HEK293 (cell line): ENCODE data around the gene CCK.

Experiments used
- CTCF ChIA-PET: fragments of 350-600 bp; formaldehyde crosslinking; extraction: SDS; loops from one replicate; lab custom pipeline; 2021; ENCODE audit warnings: antibody characterized with exemption; lab: Yijun Ruan, JAX
- POLR2A ChIA-PET: fragments of 300-600 bp; formaldehyde crosslinking; extraction: SDS; loops from one replicate; lab custom pipeline; 2020; ENCODE audit warnings: antibody characterized with exemption, inconsistent platforms; lab: Yijun Ruan, JAX
- H3K27ac ChIP-seq: fragments of 200-500 bp; sonication (Bioruptor generic); 2 replicates; pipeline ENCODE4 v1.5.1; 2014; ENCODE audit warnings: low read depth, low read length, control low read depth, inconsistent platforms; ENCODE audit errors: extremely low read depth
- H3K36me3 ChIP-seq, 2 experiments: fragments of 200-500 bp in 1 of 2; sonication (Bioruptor generic) in 1 of 2; 1 replicate in 1 of 2; 2 replicates in 1 of 2; pipeline ENCODE4 v1.5.1; 2014 to 2017; ENCODE audit warnings: inconsistent platforms in 2 of 2, low read length in 2 of 2; ENCODE audit not compliant: control insufficient read depth in 2 of 2, insufficient read depth in 1 of 2
- H3K4me1 ChIP-seq: fragments of 200-500 bp; sonication (Bioruptor generic); 2 replicates; pipeline ENCODE4 v1.5.1; 2014; ENCODE audit warnings: mild to moderate bottlenecking, low read length, inconsistent platforms; ENCODE audit not compliant: control insufficient read depth, insufficient read depth
- H3K4me3 ChIP-seq: 2 replicates; pipeline ENCODE4 v1.5.1; 2011; ENCODE audit warnings: low read depth, mild to moderate bottlenecking, control low read depth, low read length, moderate library complexity
- H3K9me3 ChIP-seq: fragments of 200-500 bp; sonication (Bioruptor generic); 2 replicates; pipeline ENCODE4 v1.5.1; 2014; ENCODE audit warnings: low read depth, low read length, inconsistent platforms; ENCODE audit not compliant: control insufficient read depth, insufficient read depth
- ELK4 ChIP-seq: IDR thresholded peaks from 2 replicates; pipeline ENCODE4 v1.6.1; 2011; ENCODE audit warnings: mild to moderate bottlenecking, low read depth, low read length, borderline replicate concordance
- SP7 ChIP-seq: fragments of 450-650 bp; formaldehyde crosslinking; IDR thresholded peaks from 2 replicates; pipeline ENCODE4 v1.5.1; 2016; ENCODE audit warnings: missing biosample characterization, missing genetic modification characterization
- TCF7L2 ChIP-seq: IDR thresholded peaks from 2 replicates; pipeline ENCODE4 v1.6.1; 2011; ENCODE audit warnings: low read depth, mild to moderate bottlenecking, inconsistent platforms, low read length, moderate library complexity, borderline replicate concordance
- ZBTB11 ChIP-seq: fragments of 450-650 bp; formaldehyde crosslinking; conservative IDR thresholded peaks from 2 replicates; pipeline ENCODE4 v1.5.1; 2016; ENCODE audit warnings: low read depth, missing biosample characterization, missing genetic modification characterization
- ZBTB26 ChIP-seq: fragments of 450-650 bp; formaldehyde crosslinking; optimal IDR thresholded peaks from 2 replicates; pipeline ENCODE3; 2016; ENCODE audit warnings: missing biosample characterization, mild to moderate bottlenecking, missing genetic modification characterization
- ZBTB48 ChIP-seq: fragments of 450-650 bp; formaldehyde crosslinking; IDR thresholded peaks from 2 replicates; pipeline ENCODE4 v1.5.1; 2016; ENCODE audit warnings: missing biosample characterization, missing genetic modification characterization
- ZBTB6 ChIP-seq: fragments of 450-650 bp; formaldehyde crosslinking; IDR thresholded peaks from 2 replicates; pipeline ENCODE4 v1.5.1; 2017; ENCODE audit warnings: missing biosample characterization, missing genetic modification characterization
- ZBTB8A ChIP-seq: fragments of 450-650 bp; formaldehyde crosslinking; IDR thresholded peaks from 2 replicates; pipeline ENCODE4 v1.5.1; 2016; ENCODE audit warnings: missing biosample characterization, missing genetic modification characterization
- ZNF155 ChIP-seq: fragments of 450-650 bp; formaldehyde crosslinking; IDR thresholded peaks from 2 replicates; pipeline ENCODE4 v1.5.1; 2016; ENCODE audit warnings: missing biosample characterization, missing genetic modification characterization
- ZNF169 ChIP-seq: fragments of 450-650 bp; formaldehyde crosslinking; IDR thresholded peaks from 2 replicates; pipeline ENCODE4 v1.5.1; 2016; ENCODE audit warnings: missing biosample characterization, missing genetic modification characterization
- ZNF324 ChIP-seq: fragments of 450-650 bp; formaldehyde crosslinking; IDR thresholded peaks from 2 replicates; pipeline ENCODE4 v1.5.1; 2016; ENCODE audit warnings: missing biosample characterization, missing genetic modification characterization
- ZNF335 ChIP-seq: fragments of 450-650 bp; formaldehyde crosslinking; conservative IDR thresholded peaks from 2 replicates; pipeline ENCODE4 v1.5.1; 2016; ENCODE audit warnings: missing biosample characterization, missing genetic modification characterization
- ZNF354C ChIP-seq: fragments of 450-650 bp; formaldehyde crosslinking; IDR thresholded peaks from 2 replicates; pipeline ENCODE4 v1.5.1; 2016; ENCODE audit warnings: missing biosample characterization, missing genetic modification characterization, low read depth, borderline replicate concordance
- ZNF394 ChIP-seq: fragments of 450-650 bp; formaldehyde crosslinking; IDR thresholded peaks from 2 replicates; pipeline ENCODE4 v1.5.1; 2016; ENCODE audit warnings: missing biosample characterization, missing genetic modification characterization, mild to moderate bottlenecking, moderate library complexity, borderline replicate concordance
- ZNF426 ChIP-seq: fragments of 450-650 bp; formaldehyde crosslinking; IDR thresholded peaks from 2 replicates; pipeline ENCODE4 v1.5.1; 2017; ENCODE audit warnings: missing biosample characterization, missing genetic modification characterization, mild to moderate bottlenecking, inconsistent platforms, moderate library complexity
- ZNF544 ChIP-seq: fragments of 450-650 bp; formaldehyde crosslinking; IDR thresholded peaks from 2 replicates; pipeline ENCODE4 v1.5.0; 2017; ENCODE audit warnings: missing biosample characterization, missing genetic modification characterization
- ZNF561 ChIP-seq: fragments of 450-650 bp; IDR thresholded peaks from 2 replicates; pipeline ENCODE4 v1.5.1; 2018; ENCODE audit warnings: missing biosample characterization, missing genetic modification characterization, borderline replicate concordance
- ZNF623 ChIP-seq: fragments of 450-650 bp; formaldehyde crosslinking; IDR thresholded peaks from 2 replicates; pipeline ENCODE4 v1.5.1; 2016; ENCODE audit warnings: missing biosample characterization, missing genetic modification characterization
- ZNF654 ChIP-seq: fragments of 450-650 bp; formaldehyde crosslinking; IDR thresholded peaks from 2 replicates; pipeline ENCODE4 v1.5.1; 2016; ENCODE audit warnings: low read depth, missing biosample characterization, missing genetic modification characterization
- ZNF660 ChIP-seq: fragments of 450-650 bp; IDR thresholded peaks from 2 replicates; pipeline ENCODE4 v1.5.1; 2018; ENCODE audit warnings: missing biosample characterization, mild to moderate bottlenecking, missing genetic modification characterization
- ZNF747 ChIP-seq: fragments of 450-650 bp; formaldehyde crosslinking; IDR thresholded peaks from 2 replicates; pipeline ENCODE4 v1.5.1; 2016; ENCODE audit warnings: missing biosample characterization, missing genetic modification characterization
- ZNF837 ChIP-seq: fragments of 450-650 bp; formaldehyde crosslinking; IDR thresholded peaks from 2 replicates; pipeline ENCODE4 v1.5.1; 2016; ENCODE audit warnings: missing biosample characterization, missing genetic modification characterization
- ZSCAN18 ChIP-seq: fragments of 450-650 bp; formaldehyde crosslinking; IDR thresholded peaks from 2 replicates; pipeline ENCODE4 v1.5.1; 2016; ENCODE audit warnings: missing biosample characterization, missing genetic modification characterization
- TF ChIP-seq, protein P1 (sequence below): fragments of 450-650 bp; formaldehyde crosslinking; IDR thresholded peaks from 2 replicates; pipeline ENCODE4 v1.5.1; 2016; ENCODE audit warnings: missing biosample characterization, missing genetic modification characterization

CCK gene

DNA sequence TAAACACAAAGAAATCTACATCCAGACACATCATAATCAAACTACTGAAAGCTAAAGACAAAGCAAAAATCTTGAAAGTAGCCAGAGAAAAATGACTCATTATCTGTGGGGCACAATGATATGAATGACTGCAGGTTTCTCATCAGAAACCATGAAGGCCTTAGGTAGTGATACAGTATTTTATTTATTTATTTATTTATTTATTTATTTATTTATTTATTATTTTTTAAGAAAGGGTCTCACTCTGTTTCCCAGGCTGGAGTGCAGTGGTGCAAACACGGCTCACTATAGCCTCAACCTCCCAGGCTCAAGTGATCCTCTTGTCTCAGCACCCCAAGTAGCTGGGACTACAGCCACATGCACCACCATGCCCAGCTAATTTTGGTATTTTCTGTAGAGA, 15.2 kb downstream of the CCK start (continued):
- peak; percentile 53 for TF ChIP-seq ZBTB11 (tag by site-specific recombination)
- no peak for TF ChIP-seq ELK4
- TF ChIP-seq ZNF544 (tag by site-specific recombination) = no peak
- peak; percentile 24; the same call in 1 of the 2 replicates for TF ChIP-seq ZBTB8A (tag by site-specific recombination)
- peak; percentile 56 for TF ChIP-seq ZNF426 (tag by site-specific recombination)
- TF ChIP-seq ZNF623 (tag by site-specific recombination) = peak; percentile 54
- no peak for TF ChIP-seq ZNF324
- no peak for TF ChIP-seq ZBTB48
- TF ChIP-seq ZBTB6 (tag by site-specific recombination) = no peak
- TF ChIP-seq TCF7L2 = no peak
- TF ChIP-seq ZSCAN18 (tag by site-specific recombination) = no peak
- TF ChIP-seq ZNF169 (tag by site-specific recombination) = no peak
- peak; percentile 60; the same call in 1 of the 2 replicates for TF ChIP-seq ZNF394 (tag by site-specific recombination)
- no peak for TF ChIP-seq ZNF747 (tag by site-specific recombination)
- TF ChIP-seq SP7 (tag by site-specific recombination) = no peak
- no peak for TF ChIP-seq ZNF837 (tag by site-specific recombination)
- TF ChIP-seq ZBTB26 (tag by site-specific recombination) = no peak
- no peak for TF ChIP-seq ZNF561 (tag by site-specific recombination)
- no peak for TF ChIP-seq ZNF354C

DNA sequence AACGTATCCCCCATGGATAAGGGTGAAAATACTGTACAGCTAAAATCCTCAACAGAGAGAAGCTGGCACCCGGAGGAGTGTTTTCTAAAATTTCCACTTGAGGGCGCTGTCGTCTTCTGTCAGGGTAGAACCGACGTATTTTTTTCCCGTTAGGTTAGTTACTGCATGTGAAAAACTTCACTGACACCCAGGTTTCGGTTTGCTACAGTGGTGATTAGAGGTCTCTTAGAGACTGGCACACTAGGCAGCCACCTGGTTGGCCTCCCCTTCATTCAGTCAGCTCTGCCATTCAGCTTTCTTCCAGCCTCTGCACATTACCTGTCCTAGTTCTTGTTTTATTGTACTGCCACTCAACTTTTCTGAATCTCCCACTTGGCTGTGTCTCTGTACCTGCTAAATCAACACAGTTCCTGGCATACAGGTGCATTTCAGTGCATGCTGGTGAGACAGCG, 18.4 kb downstream of the CCK start:
- POLR2A ChIA-PET = no interaction called here
- Histone ChIP-seq H3K27ac (no peak overlapping the region), H3K4me1 (no peaks in the 10 kb centered on the region), H3K9me3 (no peaks in the 10 kb centered on the region), H3K4me3 (no peak overlapping the region), H3K36me3 (no peaks in the 10 kb centered on the region)
- CTCF ChIA-PET = interaction anchor here (0.6 to 7.6 kb wide), 25 partner anchors 11 to 634 kb away, joined by 3 to 104 read pairs (median 4); no protein-coding TSS in a partner anchor
- no peak for TF ChIP-seq ZBTB11 (tag by site-specific recombination)
- TF ChIP-seq ZNF426 (tag by site-specific recombination) = no peak
- TF ChIP-seq ZNF335 = no peak
- TF ChIP-seq, protein P1, sequence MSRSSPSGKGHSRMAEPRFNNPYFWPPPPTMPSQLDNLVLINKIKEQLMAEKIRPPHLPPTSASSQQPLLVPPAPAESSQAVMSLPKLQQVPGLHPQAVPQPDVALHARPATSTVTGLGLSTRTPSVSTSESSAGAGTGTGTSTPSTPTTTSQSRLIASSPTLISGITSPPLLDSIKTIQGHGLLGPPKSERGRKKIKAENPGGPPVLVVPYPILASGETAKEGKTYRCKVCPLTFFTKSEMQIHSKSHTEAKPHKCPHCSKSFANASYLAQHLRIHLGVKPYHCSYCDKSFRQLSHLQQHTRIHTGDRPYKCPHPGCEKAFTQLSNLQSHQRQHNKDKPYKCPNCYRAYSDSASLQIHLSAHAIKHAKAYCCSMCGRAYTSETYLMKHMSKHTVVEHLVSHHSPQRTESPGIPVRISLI = peak; percentile 76; the same call in 1 of the 2 replicates
- TF ChIP-seq ZNF155 (tag by site-specific recombination) = no peak
- TF ChIP-seq ZNF660 (tag by site-specific recombination) = 0 out of 2 replicates have a peak, but pooled peaks have one; percentile 41
- TF ChIP-seq ZNF654 = peak; percentile 78
